Measurements from ENCODE around the gene PPP1R12A.
A peak's percentile ranks its signal among the peaks of the same experiment; 100 is the strongest.

PPP1R12A gene

GRCh38 chr12:79843978-79844377, 90.9 kb downstream of the PPP1R12A start:
- H3K4me1 Mint-ChIP-seq: peaks cover 76% of the 10 kb centered on the region
- no peaks in the 10 kb centered on the region for H3K9me3 Mint-ChIP-seq
- peaks cover 32% of the 10 kb centered on the region for H3K36me3 Mint-ChIP-seq (ENCODE audit: insufficient read depth)
- H3K27ac Mint-ChIP-seq (ENCODE audit: low read depth): peak overlapping the region; percentile 5
- H3K4me3 Mint-ChIP-seq: no peak overlapping the region
- H3K27me3 Mint-ChIP-seq: no peaks in the 10 kb centered on the region
- DNase-seq (ENCODE audit: low spot score in 2 of 2): no peak
- ATAC-seq (replicated peaks; ENCODE audit: extremely low read depth, poor library complexity, severe bottlenecking): no peak

- Mint-ChIP-seq H3K4me3 (no peak overlapping the region), H3K36me3 (ENCODE audit: insufficient read depth) (peaks cover 31% of the 10 kb centered on the region), H3K27me3 (no peaks in the 10 kb centered on the region), H3K27ac (ENCODE audit: low read depth) (no peak overlapping the region), H3K9me3 (no peaks in the 10 kb centered on the region), H3K4me1 (peaks cover 69% of the 10 kb centered on the region)
- DNase-seq (ENCODE audit: low spot score in 2 of 2) (no peak), ATAC-seq (replicated peaks; ENCODE audit: extremely low read depth, poor library complexity, severe bottlenecking) (no peak)
These were observed 92.3 kb downstream of the PPP1R12A start for GRCh38 chr12:79842630-79843029.

GRCh38 chr12:79841878-79842265, 93.0 kb downstream of the PPP1R12A start:
- Mint-ChIP-seq H3K36me3 (ENCODE audit: insufficient read depth) (peaks cover 31% of the 10 kb centered on the region), H3K4me3 (no peak overlapping the region), H3K27ac (ENCODE audit: low read depth) (no peak overlapping the region)

GRCh38 chr12:79841248-79841877, 93.5 kb downstream of the PPP1R12A start:
- no peaks in the 10 kb centered on the region for H3K27me3 Mint-ChIP-seq
- no peak for ATAC-seq (replicated peaks; ENCODE audit: extremely low read depth, poor library complexity, severe bottlenecking)
- no peaks in the 10 kb centered on the region for H3K9me3 Mint-ChIP-seq
- peak overlapping the region; percentile 5 for H3K27ac Mint-ChIP-seq (ENCODE audit: low read depth)
- peaks cover 29% of the 10 kb centered on the region for H3K36me3 Mint-ChIP-seq (ENCODE audit: insufficient read depth)
- no peak for DNase-seq (ENCODE audit: low spot score in 2 of 2)
- H3K4me3 Mint-ChIP-seq: no peak overlapping the region
- peaks cover 57% of the 10 kb centered on the region for H3K4me1 Mint-ChIP-seq

More at GRCh38 chr12:79841878-79842265, 93.0 kb downstream of the PPP1R12A start:
- ATAC-seq (replicated peaks; ENCODE audit: extremely low read depth, poor library complexity, severe bottlenecking) (no peak), DNase-seq (ENCODE audit: low spot score in 2 of 2) (no peak)
- Mint-ChIP-seq H3K9me3 (no peaks in the 10 kb centered on the region), H3K4me1 (peaks cover 62% of the 10 kb centered on the region), H3K27me3 (no peaks in the 10 kb centered on the region)

GRCh38 chr12:79838359-79838758, 96.5 kb downstream of the PPP1R12A start:
- peaks cover 20% of the 10 kb centered on the region for H3K36me3 Mint-ChIP-seq (ENCODE audit: insufficient read depth)
- DNase-seq (ENCODE audit: low spot score in 2 of 2): no peak
- ATAC-seq (replicated peaks; ENCODE audit: extremely low read depth, poor library complexity, severe bottlenecking): no peak
- no peak overlapping the region for H3K27ac Mint-ChIP-seq (ENCODE audit: low read depth)
- no peaks in the 10 kb centered on the region for H3K9me3 Mint-ChIP-seq
- H3K4me3 Mint-ChIP-seq: no peak overlapping the region
- H3K4me1 Mint-ChIP-seq: peaks cover 65% of the 10 kb centered on the region
- no peaks in the 10 kb centered on the region for H3K27me3 Mint-ChIP-seq

- Mint-ChIP-seq H3K4me3 (no peak overlapping the region), H3K27me3 (no peaks in the 10 kb centered on the region), H3K27ac (ENCODE audit: low read depth) (peak overlapping the region; percentile 45), H3K36me3 (ENCODE audit: insufficient read depth) (peaks cover 14% of the 10 kb centered on the region), H3K4me1 (peaks cover 67% of the 10 kb centered on the region), H3K9me3 (no peaks in the 10 kb centered on the region)
- DNase-seq (ENCODE audit: low spot score in 2 of 2) (no peak), ATAC-seq (replicated peaks; ENCODE audit: extremely low read depth, poor library complexity, severe bottlenecking) (no peak)
These were observed 97.3 kb downstream of the PPP1R12A start for GRCh38 chr12:79837575-79837974.

GRCh38 chr12:79835377-79835843, 99.5 kb downstream of the PPP1R12A start:
- no peaks in the 10 kb centered on the region for H3K27me3 Mint-ChIP-seq
- H3K4me1 Mint-ChIP-seq: peaks cover 57% of the 10 kb centered on the region
- DNase-seq (ENCODE audit: low spot score in 2 of 2) (no peak), ATAC-seq (replicated peaks; ENCODE audit: extremely low read depth, poor library complexity, severe bottlenecking) (no peak)
- H3K27ac Mint-ChIP-seq (ENCODE audit: low read depth): peak overlapping the region; percentile 69
- no peak overlapping the region for H3K4me3 Mint-ChIP-seq
- no peaks in the 10 kb centered on the region for H3K9me3 Mint-ChIP-seq
- peaks cover 10% of the 10 kb centered on the region for H3K36me3 Mint-ChIP-seq (ENCODE audit: insufficient read depth)

GRCh38 chr12:79834712-79835376, 100.1 kb downstream of the PPP1R12A start:
- Mint-ChIP-seq H3K4me1 (peaks cover 55% of the 10 kb centered on the region), H3K9me3 (no peaks in the 10 kb centered on the region), H3K27ac (ENCODE audit: low read depth) (peak overlapping the region; percentile 3), H3K4me3 (no peak overlapping the region), H3K36me3 (ENCODE audit: insufficient read depth) (peaks cover 10% of the 10 kb centered on the region), H3K27me3 (no peaks in the 10 kb centered on the region)
- DNase-seq (ENCODE audit: low spot score in 2 of 2) (no peak), ATAC-seq (replicated peaks; ENCODE audit: extremely low read depth, poor library complexity, severe bottlenecking) (no peak)

- ATAC-seq (replicated peaks; ENCODE audit: extremely low read depth, poor library complexity, severe bottlenecking): no peak
- Mint-ChIP-seq H3K27me3 (no peaks in the 10 kb centered on the region), H3K27ac (ENCODE audit: low read depth) (peak overlapping the region; percentile 48), H3K4me1 (peaks cover 57% of the 10 kb centered on the region), H3K9me3 (no peaks in the 10 kb centered on the region), H3K36me3 (ENCODE audit: insufficient read depth) (peaks cover 18% of the 10 kb centered on the region), H3K4me3 (no peak overlapping the region)
- DNase-seq (ENCODE audit: low spot score in 2 of 2): no peak
These were observed 104.5 kb downstream of the PPP1R12A start for GRCh38 chr12:79830440-79830839.

GRCh38 chr12:79828924-79829323, 106.0 kb downstream of the PPP1R12A start:
- peaks cover 51% of the 10 kb centered on the region for H3K4me1 Mint-ChIP-seq
- H3K36me3 Mint-ChIP-seq (ENCODE audit: insufficient read depth): peaks cover 14% of the 10 kb centered on the region
- ATAC-seq (replicated peaks; ENCODE audit: extremely low read depth, poor library complexity, severe bottlenecking) (no peak), DNase-seq (ENCODE audit: low spot score in 2 of 2) (no peak)
- no peak overlapping the region for H3K4me3 Mint-ChIP-seq
- no peaks in the 10 kb centered on the region for H3K9me3 Mint-ChIP-seq
- H3K27me3 Mint-ChIP-seq: no peaks in the 10 kb centered on the region
- peak overlapping the region; percentile 29 for H3K27ac Mint-ChIP-seq (ENCODE audit: low read depth)

GRCh38 chr12:79827484-79827883, 107.4 kb downstream of the PPP1R12A start:
- peaks cover 16% of the 10 kb centered on the region for H3K36me3 Mint-ChIP-seq (ENCODE audit: insufficient read depth)
- H3K4me1 Mint-ChIP-seq: peaks cover 40% of the 10 kb centered on the region
- no peak for ATAC-seq (replicated peaks; ENCODE audit: extremely low read depth, poor library complexity, severe bottlenecking)
- no peaks in the 10 kb centered on the region for H3K9me3 Mint-ChIP-seq
- no peaks in the 10 kb centered on the region for H3K27me3 Mint-ChIP-seq
- DNase-seq (ENCODE audit: low spot score in 2 of 2): no peak
- no peak overlapping the region for H3K4me3 Mint-ChIP-seq
- H3K27ac Mint-ChIP-seq (ENCODE audit: low read depth): no peak overlapping the region

GRCh38 chr12:79826267-79827128, 108.4 kb downstream of the PPP1R12A start:
- H3K27me3 Mint-ChIP-seq: no peaks in the 10 kb centered on the region
- no peak for DNase-seq (ENCODE audit: low spot score in 2 of 2)
- no peak overlapping the region for H3K27ac Mint-ChIP-seq (ENCODE audit: low read depth)

More at GRCh38 chr12:79826267-79827128, 108.4 kb downstream of the PPP1R12A start:
- no peaks in the 10 kb centered on the region for H3K9me3 Mint-ChIP-seq
- H3K4me3 Mint-ChIP-seq: no peak overlapping the region
- no peak for ATAC-seq (replicated peaks; ENCODE audit: extremely low read depth, poor library complexity, severe bottlenecking)
- H3K36me3 Mint-ChIP-seq (ENCODE audit: insufficient read depth): peaks cover 20% of the 10 kb centered on the region
- peaks cover 40% of the 10 kb centered on the region for H3K4me1 Mint-ChIP-seq

All from central memory CD8-positive, alpha-beta T cell (primary cell).